ENCODE results near the gene MAP1LC3A. TPM values are rescaled to one million over a fixed set of nuclear protein-coding genes. Genes with fewer than 3 reads are reported as not detected.

Gene MAP1LC3A
- total RNA-seq, 1 donor from 2014 or later: 51.6 TPM

- DNase-seq: no peak
- Histone ChIP-seq H3K9me3 (no peaks in the 10 kb centered on the region), H3K27me3 (ENCODE audit: low read depth) (no peaks in the 10 kb centered on the region), H3K27ac (no peak overlapping the region), H3K4me1 (no peaks in the 10 kb centered on the region), H3K4me3 (no peak overlapping the region), H3K36me3 (peaks cover 59% of the 10 kb centered on the region)
- no peak for ATAC-seq
- intact Hi-C loops (cut with DNase I): no loop called here
- TF ChIP-seq CTCF (IDR thresholded peaks at IDR 0.05): no peak
These were observed 17.1 kb upstream of the MAP1LC3A start for GRCh38 chr20:34541264-34541901.

- Histone ChIP-seq H3K4me1 (no peaks in the 10 kb centered on the region), H3K9me3 (no peaks in the 10 kb centered on the region), H3K36me3 (peaks cover 54% of the 10 kb centered on the region), H3K27ac (no peak overlapping the region), H3K4me3 (no peak overlapping the region), H3K27me3 (ENCODE audit: low read depth) (no peaks in the 10 kb centered on the region)
- intact Hi-C loops (cut with DNase I): no loop called here
- no peak for ATAC-seq
- TF ChIP-seq CTCF (IDR thresholded peaks at IDR 0.05): no peak
- no peak for DNase-seq
These were observed 16.6 kb upstream of the MAP1LC3A start for GRCh38 chr20:34541917-34542316.

- intact Hi-C loops (cut with DNase I): no loop called here
- DNase-seq: no peak
- Histone ChIP-seq H3K9me3 (no peaks in the 10 kb centered on the region), H3K27ac (no peak overlapping the region), H3K4me3 (no peak overlapping the region), H3K4me1 (no peaks in the 10 kb centered on the region), H3K36me3 (peaks cover 48% of the 10 kb centered on the region), H3K27me3 (ENCODE audit: low read depth) (no peaks in the 10 kb centered on the region)
- no peak for TF ChIP-seq CTCF (IDR thresholded peaks at IDR 0.05)
- ATAC-seq: no peak
These were observed 16.1 kb upstream of the MAP1LC3A start for GRCh38 chr20:34542439-34542838.

- Histone ChIP-seq H3K36me3 (peaks cover 40% of the 10 kb centered on the region), H3K4me1 (no peaks in the 10 kb centered on the region), H3K27me3 (ENCODE audit: low read depth) (no peaks in the 10 kb centered on the region), H3K4me3 (no peak overlapping the region), H3K27ac (no peak overlapping the region), H3K9me3 (no peaks in the 10 kb centered on the region)
- ATAC-seq: no peak
- intact Hi-C loops (cut with DNase I): no loop called here
- no peak for TF ChIP-seq CTCF (IDR thresholded peaks at IDR 0.05)
- no peak for DNase-seq
These were observed 15.0 kb upstream of the MAP1LC3A start for GRCh38 chr20:34543463-34544056.

GRCh38 chr20:34544109-34544796 lies 14.3 kb upstream of the MAP1LC3A start:
- Histone ChIP-seq H3K9me3 (no peaks in the 10 kb centered on the region), H3K4me3 (peak overlapping the region; percentile 25), H3K36me3 (peaks cover 34% of the 10 kb centered on the region), H3K27me3 (ENCODE audit: low read depth) (no peaks in the 10 kb centered on the region), H3K27ac (no peak overlapping the region), H3K4me1 (no peaks in the 10 kb centered on the region)
- peak; percentile 50 to 80 for ATAC-seq
- no peak for TF ChIP-seq CTCF (IDR thresholded peaks at IDR 0.05)
- DNase-seq: peak; percentile 44
- intact Hi-C loops (cut with DNase I): no loop called here
